T1000 (cell line): ENCODE results near the gene VPS26A.

Experiments used
- DNase-seq: peaks from one replicate; lab custom pipeline; 2025; ENCODE audit warnings: mixed read lengths; lab: John Stamatoyannopoulos, UW

The VPS26A gene

GRCh38 chr10:69123747-69124562 lies at the start of gene VPS26A:
Gene VPS26A, plus strand, starts transcription at chr10:69124178. Its CDS starts 100 bp downstream, at chr10:69124278.
- peak; percentile 99 for DNase-seq

GRCh38 chr10:69074532-69074931 lies 49.4 kb upstream of the VPS26A start:
- DNase-seq = no peak

GRCh38 chr10:69075431-69075830 lies 48.5 kb upstream of the VPS26A start:
- no peak for DNase-seq

GRCh38 chr10:69078311-69078710 lies 45.7 kb upstream of the VPS26A start:
- DNase-seq = no peak

- no peak for DNase-seq
These were observed 43.8 kb upstream of the VPS26A start for GRCh38 chr10:69080226-69080625.

GRCh38 chr10:69086001-69086509 lies 37.9 kb upstream of the VPS26A start:
- DNase-seq = no peak

GRCh38 chr10:69087590-69088470 lies 36.1 kb upstream of the VPS26A start, which contains the start of gene SRGN:
Gene SRGN, plus strand, starts transcription at chr10:69088103. Its CDS starts 55 bp downstream, at chr10:69088158.
- no peak for DNase-seq

- DNase-seq = no peak
These were observed 35.6 kb upstream of the VPS26A start for GRCh38 chr10:69088471-69088769.

- peak; percentile 7 for DNase-seq
These were observed 35.0 kb upstream of the VPS26A start for GRCh38 chr10:69088801-69089501.

- DNase-seq = no peak
These were observed 34.1 kb upstream of the VPS26A start for GRCh38 chr10:69089638-69090599.

- DNase-seq = no peak
These were observed 33.3 kb upstream of the VPS26A start for GRCh38 chr10:69090685-69091084.

GRCh38 chr10:69091143-69091651 lies 32.8 kb upstream of the VPS26A start:
- no peak for DNase-seq

GRCh38 chr10:69092959-69093850 lies 30.8 kb upstream of the VPS26A start:
- peak; percentile 77 for DNase-seq

GRCh38 chr10:69093933-69094332 lies 30.0 kb upstream of the VPS26A start:
- DNase-seq = no peak

- no peak for DNase-seq
These were observed 27.9 kb upstream of the VPS26A start for GRCh38 chr10:69096045-69096444.

GRCh38 chr10:69097729-69098128 lies 26.2 kb upstream of the VPS26A start:
- no peak for DNase-seq

- DNase-seq = no peak
These were observed 23.7 kb upstream of the VPS26A start for GRCh38 chr10:69100136-69100872.

- no peak for DNase-seq
These were observed 22.4 kb upstream of the VPS26A start for GRCh38 chr10:69101451-69102095.
